HepG2 (cell line): ENCODE data around the gene PFN1. TPM values are rescaled to one million over a fixed set of nuclear protein-coding genes. Genes with fewer than 3 reads are reported as not detected.

ENCODE experiments used
- EEA1 ChIP-seq: sonication (generic); formaldehyde crosslinking; IDR thresholded peaks from 2 replicates; pipeline ENCODE4 v1.5.1; 2020; ENCODE audit warnings: mild to moderate bottlenecking, missing genetic modification reagents, borderline replicate concordance
- HES4 ChIP-seq: sonication (generic); formaldehyde crosslinking; IDR thresholded peaks from 2 replicates; pipeline ENCODE4 v1.9.0; 2021; ENCODE audit warnings: mild to moderate bottlenecking, missing genetic modification reagents, borderline replicate concordance
- HNF4A ChIP-seq: sonication (generic); formaldehyde crosslinking; IDR thresholded peaks from 2 replicates; pipeline ENCODE4 v1.4.0; 2020; ENCODE audit warnings: missing genetic modification reagents
- HNRNPL ChIP-seq: fragments of 200-400 bp; formaldehyde crosslinking; IDR thresholded peaks from 2 replicates; pipeline ENCODE4 v1.6.1; 2017; ENCODE audit warnings: mild to moderate bottlenecking, low read depth, low read length
- HNRNPUL1 ChIP-seq: fragments of 200-400 bp; formaldehyde crosslinking; IDR thresholded peaks from 2 replicates; pipeline ENCODE4 v1.6.1; 2017; ENCODE audit warnings: low read depth, mild to moderate bottlenecking, low read length, moderate library complexity
- MIER3 ChIP-seq: IDR thresholded peaks from 2 replicates; pipeline ENCODE4 v1.6.1; 2016; ENCODE audit warnings: missing compliant biosample characterization, borderline replicate concordance
- POLR2G ChIP-seq: fragments of 200-400 bp; formaldehyde crosslinking; IDR thresholded peaks from 2 replicates; pipeline ENCODE4 v1.6.1; 2018; ENCODE audit warnings: mild to moderate bottlenecking, low read depth, low read length, moderate library complexity
- RNF2 ChIP-seq: fragments of 450-650 bp; conservative IDR thresholded peaks from 2 replicates; pipeline ENCODE4 v1.6.1; 2016; ENCODE audit warnings: low read depth
- SATB2 ChIP-seq: sonication (generic); formaldehyde crosslinking; IDR thresholded peaks from 2 replicates; pipeline ENCODE4 v1.5.0; 2020; ENCODE audit warnings: missing genetic modification reagents
- YEATS4 ChIP-seq: sonication (generic); formaldehyde crosslinking; IDR thresholded peaks from 2 replicates; pipeline ENCODE4 v1.4.0; 2020; ENCODE audit warnings: missing genetic modification reagents, borderline replicate concordance
- ZNF121 ChIP-seq: sonication (generic); formaldehyde crosslinking; IDR thresholded peaks from 2 replicates; pipeline ENCODE4 v1.5.0; 2020; ENCODE audit warnings: mild to moderate bottlenecking, missing genetic modification reagents
- ZNF136 ChIP-seq: sonication (generic); formaldehyde crosslinking; IDR thresholded peaks from 2 replicates; pipeline ENCODE4 v1.8.1; 2022; ENCODE audit warnings: low read depth, mild to moderate bottlenecking, moderate library complexity, missing genetic modification reagents
- ZNF235 ChIP-seq: sonication (generic); formaldehyde crosslinking; IDR thresholded peaks from 2 replicates; pipeline ENCODE4 v1.8.1; 2023; ENCODE audit warnings: mild to moderate bottlenecking, missing genetic modification reagents, borderline replicate concordance
- ZNF264 ChIP-seq: sonication (generic); formaldehyde crosslinking; IDR thresholded peaks from 2 replicates; pipeline ENCODE4 v1.4.0; 2020; ENCODE audit warnings: missing genetic modification reagents
- ZNF350 ChIP-seq: sonication (generic); formaldehyde crosslinking; IDR thresholded peaks from 2 replicates; pipeline ENCODE4 v1.4.0; 2020; ENCODE audit warnings: mild to moderate bottlenecking, low read depth, missing genetic modification reagents, borderline replicate concordance
- polyA plus RNA-seq, 8 experiments: library from polyadenylated mRNA; depleted of rRNA in 3 of 8; stranded (reverse) in 7 of 8; unstranded in 1 of 8; fragments of >200 nt; fragmentation: Illumina TruSeq in 4 of 8; extraction: Trizol in 4 of 8; gene quantifications; 2 replicates each; pipeline versions ENCODE4 v1.2.1 to v1.2.3, GENCODE V29; 2011 to 2016; ENCODE audit warnings: low read depth in 4 of 8, missing spikeins in 1 of 8, mixed read lengths in 1 of 8; ENCODE audit not compliant: insufficient read depth in 1 of 8
- total RNA-seq, 5 experiments: library from RNA; depleted of rRNA; stranded (reverse); fragments of >200 nt; fragmentation: Illumina TruSeq; extraction: Trizol; gene quantifications; 2 replicates each; pipeline ENCODE4 v1.2.3, GENCODE V29; 2016; ENCODE audit warnings: low read depth in 1 of 5
- TF ChIP-seq, protein P1 (sequence below): sonication (generic); formaldehyde crosslinking; IDR thresholded peaks from 2 replicates; pipeline ENCODE4 v1.4.0; 2020; ENCODE audit warnings: mild to moderate bottlenecking, missing genetic modification reagents, borderline replicate concordance
- TF ChIP-seq, protein P2 (sequence below): sonication (generic); formaldehyde crosslinking; IDR thresholded peaks from 2 replicates; pipeline ENCODE4 v1.4.0; 2020; ENCODE audit warnings: missing genetic modification reagents
- TF ChIP-seq, protein P3 (sequence below): sonication (generic); formaldehyde crosslinking; IDR thresholded peaks from 2 replicates; pipeline ENCODE4 v1.4.0; 2020; ENCODE audit warnings: missing genetic modification reagents
- TF ChIP-seq, protein P4 (sequence below): sonication (generic); formaldehyde crosslinking; IDR thresholded peaks from 2 replicates; pipeline ENCODE4 v1.4.0; 2020; ENCODE audit warnings: missing genetic modification reagents
- TF ChIP-seq, protein P5 (sequence below), 2 experiments: sonication (generic) in 1 of 2; formaldehyde crosslinking in 1 of 2; IDR thresholded peaks; 2 replicates each; pipeline versions ENCODE4 v1.5.1 to v1.6.1; 2011 to 2020; ENCODE audit warnings: borderline replicate concordance in 1 of 2, low read depth in 1 of 2, low read length in 1 of 2, mild to moderate bottlenecking in 1 of 2, missing genetic modification reagents in 1 of 2, moderate library complexity in 1 of 2

The PFN1 gene
- total and polyA plus RNA-seq, 2 of the 13 experiments (the other 11 are each of a cell fraction or from before 2014, with no cell fraction given) = 494 to 613 TPM

DNA sequence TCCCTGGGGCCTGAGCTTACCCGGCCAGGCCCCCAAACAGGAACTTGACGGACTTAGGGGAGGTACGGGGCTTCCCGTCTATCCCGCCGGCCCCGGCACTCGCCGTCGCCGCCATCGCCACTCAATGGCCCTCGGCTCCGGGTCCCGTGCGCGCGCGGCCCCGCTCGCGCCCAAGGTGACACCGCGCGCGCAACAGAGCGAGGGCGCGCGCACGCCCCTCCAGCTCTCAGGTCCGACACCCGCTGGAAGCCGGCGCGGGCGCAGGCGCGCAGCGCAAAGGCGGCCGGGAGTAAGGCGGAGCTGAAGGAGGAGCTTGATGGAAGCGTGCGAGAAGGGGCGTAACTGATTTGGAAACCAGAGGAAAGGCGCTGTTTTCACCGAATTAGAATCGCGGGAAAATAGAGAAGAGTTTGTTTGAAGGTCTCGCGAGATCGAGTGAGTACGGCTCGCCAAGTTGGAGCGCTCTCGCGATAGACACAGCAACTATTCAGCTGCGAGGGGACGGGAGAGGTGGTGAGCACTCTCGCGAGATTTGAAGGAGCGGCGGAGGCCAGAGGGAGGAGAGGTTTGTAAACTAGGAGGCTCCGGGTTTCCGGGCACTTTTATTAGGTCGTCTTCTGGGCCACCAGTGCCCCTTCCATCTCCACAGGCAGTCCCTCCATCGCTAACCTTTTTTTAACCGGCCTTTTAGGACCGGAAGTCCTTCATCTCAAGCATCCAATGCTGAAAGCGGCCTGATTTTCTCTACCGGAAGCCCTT is 8.4 kb downstream of the PFN1 start, which contains the start of the genes RNF167 and SLC25A11 (continued):
- TF ChIP-seq, protein P1, sequence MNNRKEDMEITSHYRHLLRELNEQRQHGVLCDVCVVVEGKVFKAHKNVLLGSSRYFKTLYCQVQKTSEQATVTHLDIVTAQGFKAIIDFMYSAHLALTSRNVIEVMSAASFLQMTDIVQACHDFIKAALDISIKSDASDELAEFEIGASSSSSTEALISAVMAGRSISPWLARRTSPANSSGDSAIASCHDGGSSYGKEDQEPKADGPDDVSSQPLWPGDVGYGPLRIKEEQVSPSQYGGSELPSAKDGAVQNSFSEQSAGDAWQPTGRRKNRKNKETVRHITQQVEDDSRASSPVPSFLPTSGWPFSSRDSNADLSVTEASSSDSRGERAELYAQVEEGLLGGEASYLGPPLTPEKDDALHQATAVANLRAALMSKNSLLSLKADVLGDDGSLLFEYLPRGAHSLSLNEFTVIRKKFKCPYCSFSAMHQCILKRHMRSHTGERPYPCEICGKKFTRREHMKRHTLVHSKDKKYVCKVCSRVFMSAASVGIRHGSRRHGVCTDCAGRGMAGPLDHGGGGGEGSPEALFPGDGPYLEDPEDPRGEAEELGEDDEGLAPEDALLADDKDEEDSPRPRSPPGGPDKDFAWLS (CRISPR knock-in tag) = no peak
- no peak for TF ChIP-seq MIER3 (CRISPR knock-in tag)
- TF ChIP-seq HES4 (CRISPR knock-in tag) = no peak
- TF ChIP-seq ZNF136 (CRISPR knock-in tag) = no peak
- no peak; the same call in 1 of the 2 replicates for TF ChIP-seq ZNF235 (CRISPR knock-in tag)
- TF ChIP-seq RNF2 = peak; percentile 59; the same call in 1 of the 2 replicates
- TF ChIP-seq, protein P2, sequence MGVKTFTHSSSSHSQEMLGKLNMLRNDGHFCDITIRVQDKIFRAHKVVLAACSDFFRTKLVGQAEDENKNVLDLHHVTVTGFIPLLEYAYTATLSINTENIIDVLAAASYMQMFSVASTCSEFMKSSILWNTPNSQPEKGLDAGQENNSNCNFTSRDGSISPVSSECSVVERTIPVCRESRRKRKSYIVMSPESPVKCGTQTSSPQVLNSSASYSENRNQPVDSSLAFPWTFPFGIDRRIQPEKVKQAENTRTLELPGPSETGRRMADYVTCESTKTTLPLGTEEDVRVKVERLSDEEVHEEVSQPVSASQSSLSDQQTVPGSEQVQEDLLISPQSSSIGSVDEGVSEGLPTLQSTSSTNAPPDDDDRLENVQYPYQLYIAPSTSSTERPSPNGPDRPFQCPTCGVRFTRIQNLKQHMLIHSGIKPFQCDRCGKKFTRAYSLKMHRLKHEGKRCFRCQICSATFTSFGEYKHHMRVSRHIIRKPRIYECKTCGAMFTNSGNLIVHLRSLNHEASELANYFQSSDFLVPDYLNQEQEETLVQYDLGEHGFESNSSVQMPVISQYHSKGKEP (CRISPR knock-in tag) = no peak
- TF ChIP-seq ZNF121 = 0 out of 2 replicates have a peak, but pooled peaks have one; percentile 9
- TF ChIP-seq POLR2G = peak; percentile 86
- TF ChIP-seq, protein P3, sequence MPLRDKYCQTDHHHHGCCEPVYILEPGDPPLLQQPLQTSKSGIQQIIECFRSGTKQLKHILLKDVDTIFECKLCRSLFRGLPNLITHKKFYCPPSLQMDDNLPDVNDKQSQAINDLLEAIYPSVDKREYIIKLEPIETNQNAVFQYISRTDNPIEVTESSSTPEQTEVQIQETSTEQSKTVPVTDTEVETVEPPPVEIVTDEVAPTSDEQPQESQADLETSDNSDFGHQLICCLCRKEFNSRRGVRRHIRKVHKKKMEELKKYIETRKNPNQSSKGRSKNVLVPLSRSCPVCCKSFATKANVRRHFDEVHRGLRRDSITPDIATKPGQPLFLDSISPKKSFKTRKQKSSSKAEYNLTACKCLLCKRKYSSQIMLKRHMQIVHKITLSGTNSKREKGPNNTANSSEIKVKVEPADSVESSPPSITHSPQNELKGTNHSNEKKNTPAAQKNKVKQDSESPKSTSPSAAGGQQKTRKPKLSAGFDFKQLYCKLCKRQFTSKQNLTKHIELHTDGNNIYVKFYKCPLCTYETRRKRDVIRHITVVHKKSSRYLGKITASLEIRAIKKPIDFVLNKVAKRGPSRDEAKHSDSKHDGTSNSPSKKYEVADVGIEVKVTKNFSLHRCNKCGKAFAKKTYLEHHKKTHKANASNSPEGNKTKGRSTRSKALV (CRISPR knock-in tag) = no peak; the same call in 1 of the 2 replicates
- TF ChIP-seq, protein P4, sequence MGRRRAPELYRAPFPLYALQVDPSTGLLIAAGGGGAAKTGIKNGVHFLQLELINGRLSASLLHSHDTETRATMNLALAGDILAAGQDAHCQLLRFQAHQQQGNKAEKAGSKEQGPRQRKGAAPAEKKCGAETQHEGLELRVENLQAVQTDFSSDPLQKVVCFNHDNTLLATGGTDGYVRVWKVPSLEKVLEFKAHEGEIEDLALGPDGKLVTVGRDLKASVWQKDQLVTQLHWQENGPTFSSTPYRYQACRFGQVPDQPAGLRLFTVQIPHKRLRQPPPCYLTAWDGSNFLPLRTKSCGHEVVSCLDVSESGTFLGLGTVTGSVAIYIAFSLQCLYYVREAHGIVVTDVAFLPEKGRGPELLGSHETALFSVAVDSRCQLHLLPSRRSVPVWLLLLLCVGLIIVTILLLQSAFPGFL = no peak
- TF ChIP-seq, protein P5, sequence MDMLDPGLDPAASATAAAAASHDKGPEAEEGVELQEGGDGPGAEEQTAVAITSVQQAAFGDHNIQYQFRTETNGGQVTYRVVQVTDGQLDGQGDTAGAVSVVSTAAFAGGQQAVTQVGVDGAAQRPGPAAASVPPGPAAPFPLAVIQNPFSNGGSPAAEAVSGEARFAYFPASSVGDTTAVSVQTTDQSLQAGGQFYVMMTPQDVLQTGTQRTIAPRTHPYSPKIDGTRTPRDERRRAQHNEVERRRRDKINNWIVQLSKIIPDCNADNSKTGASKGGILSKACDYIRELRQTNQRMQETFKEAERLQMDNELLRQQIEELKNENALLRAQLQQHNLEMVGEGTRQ (IDR thresholded peaks at IDR 0.05; ENCODE audit: low read depth, low read length) = no peak
- TF ChIP-seq, protein P5 (CRISPR knock-in tag; IDR thresholded peaks at IDR 0.05; ENCODE audit: borderline replicate concordance) = no peak
- TF ChIP-seq ZNF350 (CRISPR knock-in tag) = no peak; the same call in 1 of the 2 replicates
- TF ChIP-seq EEA1 (CRISPR knock-in tag) = no peak
- no peak for TF ChIP-seq HNRNPL
- no peak for TF ChIP-seq SATB2 (CRISPR knock-in tag)
- TF ChIP-seq HNRNPUL1 = no peak
- no peak for TF ChIP-seq ZNF264
- peak; percentile 77; the same call in 1 of the 2 replicates for TF ChIP-seq YEATS4 (CRISPR knock-in tag)
- no peak for TF ChIP-seq HNF4A (CRISPR knock-in tag)
